ENCODE results near the gene MXD3.
A peak's percentile ranks its signal among the peaks of the same experiment; 100 is the strongest.

Gene MXD3

GRCh38 chr5:177303121-177303924 lies 8.4 kb downstream of the MXD3 start, which contains the start of the genes PRELID1 and RAB24:
Gene PRELID1, plus strand, starts transcription at chr5:177303799. Its CDS starts 187 bp downstream, at chr5:177303986.
Gene RAB24, minus strand, starts transcription at chr5:177303719. Its CDS starts 431 bp downstream, at chr5:177303288.
- peak; percentile 83 for DNase-seq (ENCODE audit: low read depth, low spot score)

- no peak for DNase-seq (ENCODE audit: low read depth, low spot score)
Observed at GRCh38 chr5:177302354-177303110, 9.2 kb downstream of the MXD3 start.

GRCh38 chr5:177301503-177302165 lies 10.1 kb downstream of the MXD3 start:
- no peak for DNase-seq (ENCODE audit: low read depth, low spot score)

GRCh38 chr5:177300951-177301350 lies 10.7 kb downstream of the MXD3 start:
- no peak for DNase-seq (ENCODE audit: low read depth, low spot score)

GRCh38 chr5:177300236-177300880 lies 11.3 kb downstream of the MXD3 start:
- no peak for DNase-seq (ENCODE audit: low read depth, low spot score)

- DNase-seq (ENCODE audit: low read depth, low spot score), result no peak
Observed at GRCh38 chr5:177299697-177300096, 12.0 kb downstream of the MXD3 start.

- no peak for DNase-seq (ENCODE audit: low read depth, low spot score)
Observed at GRCh38 chr5:177297922-177298321, 13.8 kb downstream of the MXD3 start.

GRCh38 chr5:177296581-177296980 lies 15.1 kb downstream of the MXD3 start:
- DNase-seq (ENCODE audit: low read depth, low spot score), result no peak

- no peak for DNase-seq (ENCODE audit: low read depth, low spot score)
Observed at GRCh38 chr5:177295924-177296323, 15.8 kb downstream of the MXD3 start.

GRCh38 chr5:177294632-177295031 lies 17.1 kb downstream of the MXD3 start:
- no peak for DNase-seq (ENCODE audit: low read depth, low spot score)

- no peak for DNase-seq (ENCODE audit: low read depth, low spot score)
Observed at GRCh38 chr5:177293819-177294581, 17.7 kb downstream of the MXD3 start.

- no peak for DNase-seq (ENCODE audit: low read depth, low spot score)
Observed at GRCh38 chr5:177291735-177292134, 20.0 kb downstream of the MXD3 start.

GRCh38 chr5:177290816-177291596 lies 20.7 kb downstream of the MXD3 start:
- DNase-seq (ENCODE audit: low read depth, low spot score), result no peak

- DNase-seq (ENCODE audit: low read depth, low spot score), result no peak
Observed at GRCh38 chr5:177288191-177288590, 23.5 kb downstream of the MXD3 start.

GRCh38 chr5:177276886-177277285 lies 34.8 kb downstream of the MXD3 start:
- DNase-seq (ENCODE audit: low read depth, low spot score), result no peak

GRCh38 chr5:177275883-177276282 lies 35.8 kb downstream of the MXD3 start:
- DNase-seq (ENCODE audit: low read depth, low spot score), result no peak

GRCh38 chr5:177271113-177271512 lies 40.6 kb downstream of the MXD3 start:
- no peak for DNase-seq (ENCODE audit: low read depth, low spot score)

GRCh38 chr5:177270653-177271052 lies 41.0 kb downstream of the MXD3 start:
- no peak for DNase-seq (ENCODE audit: low read depth, low spot score)

GRCh38 chr5:177269976-177270375 lies 41.7 kb downstream of the MXD3 start:
- DNase-seq (ENCODE audit: low read depth, low spot score), result no peak

- DNase-seq (ENCODE audit: low read depth, low spot score), result no peak
Observed at GRCh38 chr5:177269232-177269895, 42.3 kb downstream of the MXD3 start.

All from activated CD4-positive, CD25-positive, alpha-beta regulatory T cell treated with anti-CD3 and anti-CD28 coated beads, Interleukin-2, amount 50 U/mL, for 16 hours (primary cell).